IMR-90 (cell line): ENCODE results near the gene GRIA3. TPM values are rescaled to one million over a fixed set of nuclear protein-coding genes. Genes with fewer than 3 reads are reported as not detected.

ENCODE experiments used
- ATAC-seq: fragments of 200-7000 bp; cut with Tn5 transposase; 2 replicates; pipeline ENCODE4 v1.9.1; 2020; ENCODE audit warnings: low read depth, mild to moderate bottlenecking, moderate library complexity
- BruUV-seq: library from RNA; stranded (reverse); fragments of 400-500 nt; replicated peaks from 2 replicates; lab custom pipeline; 2021; lab: Mats Ljungman, UMichigan
- CTCF ChIA-PET: fragments of 300-600 bp; formaldehyde crosslinking; extraction: SDS; loops from one replicate; lab custom pipeline; 2021; ENCODE audit warnings: antibody characterized with exemption; lab: Yijun Ruan, JAX
- POLR2A ChIA-PET: fragments of 300-600 bp; sonication (Branson Sonifier 250); formaldehyde crosslinking; loops from one replicate; lab custom pipeline; 2022; ENCODE audit warnings: antibody characterized with exemption; ENCODE audit not compliant: unreplicated experiment; lab: Charles Lee
- DNase-seq: peaks from one replicate; pipeline ENCODE4 v3.0.0; 2013
- H2AFZ ChIP-seq: replicated peaks from 2 replicates; pipeline ENCODE3; 2013; ENCODE audit warnings: low read length, mild to moderate bottlenecking; ENCODE audit not compliant: poor library complexity
- H2AK5ac ChIP-seq: 2 replicates; pipeline ENCODE4 v1.6.1; 2013; ENCODE audit warnings: low read depth, low read length, inconsistent platforms
- H2AK9ac ChIP-seq: replicated peaks from 2 replicates; pipeline ENCODE3; 2013; ENCODE audit warnings: mild to moderate bottlenecking, low read depth, low read length, moderate library complexity; ENCODE audit not compliant: poor library complexity
- H2BK120ac ChIP-seq: 2 replicates; pipeline ENCODE4 v1.6.1; 2013; ENCODE audit warnings: low read depth, low read length, inconsistent platforms
- H2BK15ac ChIP-seq: 3 replicates; pipeline ENCODE4 v1.6.1; 2013; ENCODE audit warnings: low read depth, low read length, inconsistent platforms
- H2BK20ac ChIP-seq: 2 replicates; pipeline ENCODE4 v1.6.1; 2013; ENCODE audit warnings: low read depth, mild to moderate bottlenecking, inconsistent platforms, low read length, moderate library complexity
- H2BK5ac ChIP-seq: 2 replicates; pipeline ENCODE4 v1.6.1; 2013; ENCODE audit warnings: mild to moderate bottlenecking, low read depth, low read length, inconsistent platforms; ENCODE audit not compliant: poor library complexity, severe bottlenecking
- H3K14ac ChIP-seq: replicated peaks from 2 replicates; pipeline ENCODE4 v1.6.1; 2013; ENCODE audit warnings: low read depth, low read length, inconsistent platforms
- H3K18ac ChIP-seq: 2 replicates; pipeline ENCODE4 v1.6.1; 2013; ENCODE audit warnings: low read depth, low read length, control low read depth
- H3K23ac ChIP-seq: 2 replicates; pipeline ENCODE4 v1.6.1; 2013; ENCODE audit warnings: low read depth, low read length, inconsistent platforms
- H3K27ac ChIP-seq: 2 replicates; pipeline ENCODE4 v1.5.1; 2013; ENCODE audit warnings: mild to moderate bottlenecking, control low read depth, low read length; ENCODE audit not compliant: insufficient read depth
- H3K27me3 ChIP-seq: 2 replicates; pipeline ENCODE4 v1.6.1; 2013; ENCODE audit warnings: low read length; ENCODE audit not compliant: control insufficient read depth, insufficient read depth
- H3K36me3 ChIP-seq: 2 replicates; pipeline ENCODE4 v1.6.1; 2013; ENCODE audit warnings: low read length, mixed read lengths; ENCODE audit not compliant: control insufficient read depth, insufficient read depth
- H3K4ac ChIP-seq: 2 replicates; pipeline ENCODE4 v1.6.1; 2013; ENCODE audit warnings: low read depth, low read length, inconsistent platforms
- H3K4me1 ChIP-seq: 2 replicates; pipeline ENCODE4 v1.6.1; 2013; ENCODE audit warnings: low read length, mixed read lengths; ENCODE audit not compliant: control insufficient read depth, insufficient read depth
- H3K4me2 ChIP-seq: 2 replicates; pipeline ENCODE4 v1.6.1; 2013; ENCODE audit warnings: low read depth, mild to moderate bottlenecking, control low read depth, low read length, moderate library complexity
- H3K4me3 ChIP-seq: 2 replicates; pipeline ENCODE4 v1.5.1; 2013; ENCODE audit warnings: low read depth, mild to moderate bottlenecking, control low read depth, low read length, moderate library complexity; ENCODE audit not compliant: insufficient read depth
- H3K56ac ChIP-seq: 2 replicates; pipeline ENCODE4 v1.6.1; 2013; ENCODE audit warnings: low read length, inconsistent platforms; ENCODE audit not compliant: insufficient read depth; ENCODE audit errors: extremely low read depth
- H3K79me1 ChIP-seq, 2 experiments: 2 replicates each; pipeline ENCODE4 v1.6.1; 2013; ENCODE audit warnings: low read length in 2 of 2, inconsistent platforms in 1 of 2, low read depth in 1 of 2
- H3K9ac ChIP-seq: 2 replicates; pipeline ENCODE4 v1.6.1; 2013; ENCODE audit warnings: low read depth, low read length, control low read depth
- H3K9me1 ChIP-seq: 2 replicates; pipeline ENCODE4 v1.6.1; 2013; ENCODE audit warnings: low read length, inconsistent platforms; ENCODE audit not compliant: insufficient read depth
- H3K9me3 ChIP-seq: 2 replicates; pipeline ENCODE4 v1.6.1; 2013; ENCODE audit warnings: low read length; ENCODE audit not compliant: control insufficient read depth, insufficient read depth
- H4K20me1 ChIP-seq: 2 replicates; pipeline ENCODE4 v1.6.1; 2013; ENCODE audit warnings: low read length, inconsistent platforms; ENCODE audit not compliant: insufficient read depth
- H4K5ac ChIP-seq: 2 replicates; pipeline ENCODE4 v1.6.1; 2013; ENCODE audit warnings: mild to moderate bottlenecking, low read depth, low read length, control low read depth
- H4K8ac ChIP-seq, 2 experiments: 2 replicates each; pipeline ENCODE4 v1.6.1; 2013; ENCODE audit warnings: low read depth in 2 of 2, low read length in 2 of 2, control low read depth in 1 of 2, inconsistent platforms in 1 of 2
- H4K91ac ChIP-seq: 2 replicates; pipeline ENCODE4 v1.6.1; 2013; ENCODE audit warnings: low read depth, low read length, inconsistent platforms; ENCODE audit not compliant: insufficient read depth
- BHLHE40 ChIP-seq: fragments of 150-350 bp; IDR thresholded peaks from 2 replicates; pipeline ENCODE4 v1.6.1; 2016; ENCODE audit warnings: mild to moderate bottlenecking, low read depth, low read length
- FOS ChIP-seq: fragments of 150-350 bp; IDR thresholded peaks from 2 replicates; pipeline ENCODE4 v1.6.1; 2016; ENCODE audit warnings: low read depth, low read length
- NFE2L2 ChIP-seq: fragments of 150-350 bp; IDR thresholded peaks from 2 replicates; pipeline ENCODE4 v1.6.1; 2016; ENCODE audit warnings: low read depth, mild to moderate bottlenecking, low read length
- POLR2A ChIP-seq: IDR thresholded peaks from 2 replicates; pipeline ENCODE4 v1.6.1; 2012; ENCODE audit warnings: mild to moderate bottlenecking, low read depth, low read length
- RFX5 ChIP-seq: IDR thresholded peaks from 2 replicates; pipeline ENCODE4 v1.8.0; 2012; ENCODE audit warnings: low read depth, mild to moderate bottlenecking, low read length, moderate library complexity
- USF2 ChIP-seq: fragments of 150-350 bp; IDR thresholded peaks from 2 replicates; pipeline ENCODE4 v1.6.1; 2017; ENCODE audit warnings: mild to moderate bottlenecking, antibody characterized with exemption, low read length, low read depth
- WGBS, 2 experiments: methylation state at CpG; one replicate each; pipeline versions ENCODE4 v1.1.5 to v1.1.7; 2013; ENCODE audit warnings: missing lambda C conversion rate in 2 of 2; ENCODE audit not compliant: insufficient read length in 1 of 2; ENCODE audit errors: extremely low coverage in 2 of 2; 5-methylcytosine and 5-hydroxymethylcytosine counted together
- dilution Hi-C: fragments of 300-500 bp; cut with HindIII; formaldehyde crosslinking; loops from one replicate; pipeline ENCODE4 v1.14.3; 2018; ENCODE audit warnings: low sequenced_read_pairs; ENCODE audit not compliant: unreplicated experiment
- in situ Hi-C: fragments of 300-500 bp; cut with MboI; formaldehyde crosslinking; loops from 3 replicates; pipeline ENCODE4 v1.14.3; 2019; ENCODE audit warnings: low sequenced_read_pairs, inconsistent platforms, mixed read lengths
- intact Hi-C: fragments of 100-400 bp; cut with micrococcal nuclease; formaldehyde crosslinking; loops from 2 replicates; pipeline ENCODE4 v1.10.0; 2022
- polyA plus RNA-seq, 3 experiments: library from polyadenylated mRNA; depleted of rRNA; stranded (reverse); fragments of >200 nt; gene quantifications; 2 replicates each; pipeline ENCODE4 v1.2.3, GENCODE V29; 2012; ENCODE audit warnings: low replicate concordance in 1 of 3
- total RNA-seq: library from RNA; depleted of rRNA; stranded (reverse); fragments of >200 nt; gene quantifications from 2 replicates; pipeline ENCODE4 v1.2.3, GENCODE V29; 2012

GRIA3 gene
- total and polyA plus RNA-seq, 2 of the 4 experiments (the other 2 are of a cell fraction), result not detected

GRCh38 chrX:123155327-123155726, 28.8 kb upstream of the GRIA3 start:
- dilution Hi-C loops (no loop called here), in situ Hi-C loops (no loop called here), intact Hi-C loops (no loop called here)
- Histone ChIP-seq H3K4me2 (no peak overlapping the region), H3K14ac (no peak overlapping the region), H3K18ac (no peak overlapping the region), H4K8ac (no peak overlapping the region), H3K79me1 (no peaks in the 10 kb centered on the region), H2BK20ac (no peak overlapping the region), H3K9ac (no peak overlapping the region), H3K9me3 (no peaks in the 10 kb centered on the region), H2BK15ac (no peak overlapping the region), H4K91ac (no peak overlapping the region), H2AFZ (no peak overlapping the region), H3K4me3 (no peak overlapping the region), H4K5ac (no peak overlapping the region), H2BK120ac (no peak overlapping the region), H3K36me3 (no peaks in the 10 kb centered on the region), H3K23ac (no peak overlapping the region), H3K56ac (no peak overlapping the region), H2AK9ac (no peak overlapping the region), H2AK5ac (no peak overlapping the region), H3K9me1 (no peaks in the 10 kb centered on the region), H3K27ac (no peak overlapping the region), H3K4ac (no peak overlapping the region), H3K4me1 (no peaks in the 10 kb centered on the region), H4K20me1 (no peaks in the 10 kb centered on the region), H3K27me3 (no peaks in the 10 kb centered on the region), H2BK5ac (no peak overlapping the region)
- ATAC-seq (no peak), DNase-seq (no peak)
- ChIA-PET CTCF (no interaction called here), POLR2A (no interaction called here)
- BruUV-seq, result no TSS peak
- no CpG with 5 or more reads among the region's 1 CpG for WGBS, 2 experiments
- TF ChIP-seq NFE2L2, result no peak
- no peak for TF ChIP-seq FOS
- TF ChIP-seq POLR2A, result no peak
- TF ChIP-seq RFX5, result no peak
- TF ChIP-seq USF2, result no peak
- no peak for TF ChIP-seq BHLHE40
